ENCODE results near the gene DLG2.

DLG2 gene

DNA sequence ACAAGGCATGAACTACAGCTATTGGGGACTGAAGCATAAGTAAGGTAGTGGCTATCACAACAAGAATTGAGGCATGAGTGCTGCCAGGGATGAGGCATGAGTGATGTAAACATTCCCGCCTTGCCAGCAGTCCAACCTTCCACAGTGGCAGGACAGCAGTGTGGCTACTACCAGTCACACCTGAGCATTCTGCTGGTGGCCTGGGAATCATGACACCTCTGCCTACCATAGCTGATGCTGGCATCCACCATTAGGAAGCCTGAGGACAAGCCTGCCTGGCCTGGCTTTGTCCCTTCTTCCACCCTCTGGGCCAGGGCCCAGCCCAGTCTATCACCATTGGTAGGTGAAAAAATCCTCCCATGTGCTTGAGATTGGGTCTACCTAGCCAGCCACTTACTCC is 1628.2 kb downstream of the DLG2 start:
- no peak for DNase-seq (ENCODE audit: low spot score)

DNA sequence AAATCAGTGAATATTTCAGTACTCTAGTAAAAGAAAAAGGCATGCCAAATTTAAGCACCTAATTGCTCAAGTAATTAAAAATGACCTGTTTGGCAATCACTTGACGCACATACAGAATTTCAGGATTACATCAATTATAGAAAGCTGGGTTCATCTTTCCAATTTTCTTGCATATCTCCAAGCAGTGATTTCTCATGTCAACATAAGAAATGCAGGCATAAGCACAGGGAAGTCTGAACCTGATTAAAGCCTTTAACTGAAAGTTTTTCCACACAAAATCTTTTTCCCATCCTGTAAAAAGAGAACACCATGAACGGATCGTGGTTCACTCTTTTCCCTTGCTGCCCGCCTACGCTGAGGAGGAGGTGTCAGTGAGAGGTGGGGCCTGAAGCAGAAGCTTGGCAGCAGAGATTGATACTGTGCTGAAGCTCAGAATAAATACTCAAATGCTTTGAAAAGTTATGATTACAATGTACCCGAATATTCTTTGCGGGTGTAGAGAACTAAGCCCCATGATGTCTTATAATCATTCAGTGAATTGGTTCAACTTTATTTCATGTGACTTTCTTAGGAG is 1636.9 kb downstream of the DLG2 start:
- DNase-seq (ENCODE audit: low spot score): no peak

DNA sequence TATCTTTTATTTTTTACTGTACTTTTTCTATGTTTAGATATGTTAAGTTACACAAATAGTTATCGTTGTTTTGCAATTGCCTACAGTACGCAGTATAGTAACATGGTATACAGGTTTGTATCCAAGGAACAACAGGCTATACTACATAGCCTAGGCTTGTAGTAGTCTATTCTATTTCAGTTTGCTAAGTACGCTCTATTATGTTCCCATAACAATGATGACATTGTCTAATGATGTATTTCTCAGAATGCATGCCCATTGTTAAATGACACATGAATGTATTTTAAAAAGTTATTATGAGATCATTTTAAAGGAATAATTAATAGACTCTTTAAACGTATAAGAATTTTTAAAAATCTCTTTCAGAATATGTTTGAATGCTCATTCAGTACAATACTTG is 1644.3 kb downstream of the DLG2 start:
- DNase-seq (ENCODE audit: low spot score): no peak

DNA sequence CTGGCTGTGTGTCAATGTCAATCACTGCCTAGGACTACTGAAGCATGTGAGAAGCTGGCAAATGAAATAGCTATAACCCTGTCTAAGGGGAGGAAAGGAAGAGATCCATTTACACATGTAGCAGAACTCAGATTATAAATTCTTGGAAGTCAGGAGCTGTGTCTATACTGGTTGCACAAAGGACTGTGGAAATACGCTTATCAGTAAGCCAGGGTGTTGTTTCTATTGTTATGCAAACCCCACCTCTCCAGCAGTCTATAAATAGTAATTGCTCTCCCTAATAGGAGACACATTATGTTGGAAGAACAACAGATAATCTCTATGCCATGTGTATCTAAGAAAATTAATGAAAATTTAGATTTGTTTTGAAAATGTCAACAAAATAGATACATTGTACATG is 1647.6 kb downstream of the DLG2 start:
- no peak for DNase-seq (ENCODE audit: low spot score)

DNA sequence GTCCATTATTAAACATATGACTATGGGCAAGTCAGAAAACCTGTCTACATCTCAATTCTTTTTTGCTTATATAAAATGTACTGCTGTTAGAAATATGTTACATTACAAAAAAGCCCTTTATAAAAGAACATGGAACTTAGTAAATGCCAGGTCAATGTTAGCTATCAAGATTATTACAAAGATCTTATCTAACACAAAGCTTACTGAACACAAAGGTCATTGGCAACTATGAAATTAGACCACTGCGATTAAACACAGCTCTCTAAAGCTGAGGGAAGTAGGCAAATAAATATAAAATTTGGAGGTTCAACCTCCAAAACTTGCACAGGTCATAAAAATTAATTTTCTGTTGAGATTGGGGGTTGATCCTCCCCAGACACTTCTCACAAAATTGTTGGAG is 1648.2 kb downstream of the DLG2 start:
- no peak for DNase-seq (ENCODE audit: low spot score)

DNA sequence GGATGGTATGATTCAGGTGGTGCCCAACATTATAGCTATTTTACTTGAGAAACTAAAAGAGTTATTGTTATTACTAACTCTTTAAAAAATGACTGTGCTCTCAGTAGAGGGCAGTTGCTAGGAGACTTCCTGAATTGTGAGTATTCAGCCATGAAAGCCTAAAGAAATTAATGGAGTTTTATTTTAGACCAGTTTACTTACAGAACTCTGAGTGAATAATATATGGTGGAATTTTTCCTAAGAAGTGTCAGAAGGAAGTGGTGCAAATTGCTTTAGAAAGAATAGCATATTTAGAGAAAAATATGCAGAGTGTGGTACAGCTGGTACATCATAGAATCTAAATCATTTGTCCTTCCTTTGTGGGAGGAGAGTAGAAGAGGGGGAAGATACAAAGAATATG is 1651.1 kb downstream of the DLG2 start:
- DNase-seq (ENCODE audit: low spot score): no peak

DNA sequence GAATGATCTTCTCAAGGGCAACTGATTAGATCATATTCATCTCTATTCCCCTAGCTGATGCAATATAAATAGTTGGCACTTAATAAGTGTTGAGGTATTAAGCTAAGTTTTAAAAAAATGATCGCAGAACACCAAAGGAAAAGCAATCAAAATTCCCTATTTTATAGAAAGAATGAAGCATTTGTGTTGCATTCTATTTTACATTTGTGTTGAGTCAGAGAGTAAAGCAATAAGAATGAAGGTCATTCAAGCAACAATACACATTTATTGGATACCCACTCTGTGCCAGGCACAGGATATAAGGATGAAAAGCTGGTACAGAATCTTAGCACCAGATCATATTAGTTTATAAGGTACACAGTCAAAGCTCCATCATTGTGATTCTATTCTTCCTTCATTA is 1654.6 kb downstream of the DLG2 start:
- DNase-seq (ENCODE audit: low spot score): no peak

DNA sequence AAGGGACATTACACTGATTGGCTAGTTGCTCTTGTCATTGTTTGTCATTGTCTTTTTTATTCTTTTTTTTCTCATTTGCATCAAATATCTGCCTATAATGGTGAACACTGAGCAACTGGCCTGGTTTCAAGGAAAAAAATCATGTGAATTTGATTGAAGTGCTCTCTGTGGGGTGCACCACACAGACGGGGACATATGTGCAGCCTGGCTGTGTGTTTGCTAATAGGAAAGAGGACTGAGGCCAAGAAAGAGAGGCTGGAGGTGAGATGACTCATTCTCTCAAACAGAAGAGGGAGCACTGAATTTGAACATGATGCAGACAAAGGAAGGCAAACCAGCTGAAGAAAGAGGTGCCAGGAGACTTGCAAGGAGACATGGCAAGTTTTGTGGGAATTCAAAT is 1656.1 kb downstream of the DLG2 start:
- peak; percentile 5 for DNase-seq (ENCODE audit: low spot score)

DNA sequence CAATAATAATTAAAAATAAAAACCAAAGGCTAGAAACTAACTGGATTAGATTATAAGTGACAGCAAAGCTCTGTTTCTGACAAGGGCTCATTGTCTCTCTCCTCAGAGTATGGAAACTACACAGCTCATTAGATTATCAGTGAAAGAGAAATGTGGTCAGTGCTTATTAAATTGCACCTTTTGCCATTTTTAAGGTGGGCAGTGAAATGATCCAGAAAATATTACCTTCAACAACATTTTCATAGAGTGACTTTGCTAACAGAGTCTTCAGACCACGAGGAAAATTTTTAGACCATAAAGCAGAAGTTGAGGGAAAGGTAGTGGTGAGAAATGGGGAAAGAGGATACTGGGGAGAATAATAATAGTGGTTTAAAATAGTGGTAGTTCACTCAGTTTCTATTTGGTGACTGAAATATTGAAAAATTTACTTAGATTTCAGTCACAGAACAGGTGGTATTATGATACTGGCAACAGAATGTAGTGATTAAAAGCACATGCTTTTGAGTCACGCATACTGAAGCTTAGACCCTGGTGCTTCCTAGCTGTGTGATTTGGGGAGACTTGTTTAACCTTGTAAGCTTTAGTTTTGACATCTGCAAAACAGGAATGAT is 1657.0 kb downstream of the DLG2 start:
- no peak for DNase-seq (ENCODE audit: low spot score)

DNA sequence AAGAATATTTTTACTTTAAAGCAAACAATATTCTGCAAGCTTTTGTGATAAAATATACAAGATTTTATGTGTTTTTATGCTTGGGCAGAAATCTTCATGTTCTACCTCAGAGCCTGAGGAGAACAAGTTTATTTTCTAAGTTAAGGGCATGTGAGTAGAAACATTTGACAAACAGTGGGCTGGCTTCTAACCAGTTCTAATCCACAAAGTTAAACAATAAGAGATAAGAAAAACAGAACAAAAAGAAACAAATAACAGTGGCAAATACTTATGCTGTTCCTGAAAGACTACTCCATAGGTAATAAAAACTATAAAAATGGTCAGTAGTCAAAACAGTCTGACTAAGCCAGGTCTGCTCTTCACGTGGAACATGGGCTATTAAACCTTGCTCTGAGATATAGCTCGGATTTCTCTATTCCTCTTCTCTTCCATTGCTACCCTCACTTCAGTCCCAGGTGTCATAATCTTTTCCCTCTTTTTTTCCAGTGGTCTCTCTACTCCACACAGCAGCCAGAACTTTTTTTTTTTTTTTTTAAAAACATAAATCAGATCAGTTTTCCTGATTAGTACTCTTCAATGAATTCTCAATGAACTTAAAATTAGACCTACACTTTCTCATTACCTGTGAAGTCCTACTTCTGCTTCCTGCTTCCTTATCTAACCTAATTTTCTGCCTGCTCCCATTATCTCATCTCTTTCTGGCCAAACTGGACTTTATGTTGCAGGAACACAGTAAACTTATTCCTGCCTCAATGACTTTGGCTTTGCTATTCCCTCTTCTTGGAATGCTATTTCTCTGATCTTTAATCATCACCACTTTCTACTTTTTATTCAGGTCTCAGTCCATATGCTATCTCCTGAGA is 1669.9 kb downstream of the DLG2 start:
- no peak for DNase-seq (ENCODE audit: low spot score)

DNA sequence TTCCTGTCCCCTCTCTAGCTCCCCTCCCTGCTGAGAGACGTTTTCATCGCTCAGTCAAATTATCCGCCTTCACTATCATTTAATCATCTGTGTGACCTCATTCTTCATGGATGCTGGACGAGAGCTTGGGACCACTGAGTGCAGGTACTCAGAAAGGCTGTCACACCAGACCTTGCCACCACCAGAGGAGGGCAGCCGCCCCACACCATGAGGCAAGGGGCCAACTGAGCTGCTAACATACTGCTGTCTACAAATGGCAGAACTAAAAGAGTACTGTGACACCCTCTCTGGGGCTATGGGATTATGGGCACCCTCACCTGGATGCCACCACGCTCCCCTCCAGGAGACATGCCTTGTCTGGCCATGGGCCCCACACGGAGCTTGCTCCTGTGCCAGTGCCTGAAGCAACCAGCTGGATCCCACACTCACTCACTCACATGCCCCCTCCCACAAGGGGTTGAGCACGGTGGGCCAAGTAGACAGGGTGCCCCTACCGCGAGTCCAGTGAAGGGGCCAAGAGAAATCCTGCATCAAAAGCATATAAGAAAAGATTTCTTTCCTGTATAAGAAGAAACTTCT is 1670.9 kb downstream of the DLG2 start:
- no peak for DNase-seq (ENCODE audit: low spot score)

DNA sequence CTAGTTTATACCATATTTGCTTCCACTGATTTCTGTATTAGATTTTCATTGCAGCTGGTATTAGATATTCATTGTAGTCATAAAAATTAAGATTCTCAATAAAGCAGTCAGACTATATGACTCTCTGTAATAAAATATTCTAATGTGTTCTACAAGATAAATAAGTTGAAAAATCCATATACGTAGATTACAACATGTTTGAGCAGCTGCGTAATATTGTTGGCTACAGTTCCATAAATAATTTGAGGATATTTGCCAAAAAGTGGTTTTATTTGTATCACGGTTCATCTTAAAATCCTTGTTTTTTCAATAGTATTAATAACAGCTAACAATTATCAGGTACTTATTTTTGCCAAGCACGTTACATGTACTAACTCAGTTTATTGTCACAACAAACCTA is 1672.4 kb downstream of the DLG2 start:
- DNase-seq (ENCODE audit: low spot score): no peak

DNA sequence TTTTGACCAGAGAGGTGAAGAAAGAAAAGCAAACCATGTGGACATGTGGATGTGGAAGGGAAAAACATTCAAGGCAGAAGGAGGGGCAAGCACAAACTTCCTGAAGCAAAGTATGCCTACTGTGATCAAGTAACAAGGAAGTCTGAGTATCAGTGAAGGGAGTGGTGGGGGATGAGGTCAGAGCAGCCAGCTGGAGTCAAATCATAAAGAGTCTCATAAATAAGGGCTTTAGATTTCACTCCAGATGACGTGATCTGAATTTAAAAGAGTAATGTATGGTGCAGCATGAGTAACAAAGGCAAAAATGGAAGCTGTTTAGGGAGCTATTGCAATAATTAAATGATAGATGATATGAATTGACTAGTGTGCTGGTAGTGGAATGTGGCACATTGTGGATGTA is 1675.6 kb downstream of the DLG2 start:
- DNase-seq (ENCODE audit: low spot score): no peak

DNA sequence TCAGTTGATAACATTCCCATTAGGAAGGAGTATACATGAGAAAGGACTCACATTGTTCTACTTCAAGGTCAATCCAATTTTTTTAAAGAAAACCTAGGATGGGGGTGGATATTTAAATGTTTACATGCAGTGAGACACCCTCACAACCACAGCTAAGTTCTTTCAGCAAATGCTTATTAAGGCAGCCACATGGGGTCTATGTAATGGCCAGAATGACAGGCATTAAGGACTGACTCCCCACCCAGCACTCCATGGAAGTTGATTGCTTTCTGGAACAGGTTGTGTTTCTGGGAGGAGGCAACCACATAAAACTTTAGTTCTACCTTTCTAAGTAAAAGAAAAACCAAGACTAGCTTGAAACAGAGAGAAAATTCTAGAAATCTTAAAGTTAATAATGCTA is 1678.9 kb downstream of the DLG2 start:
- no peak for DNase-seq (ENCODE audit: low spot score)

DNA sequence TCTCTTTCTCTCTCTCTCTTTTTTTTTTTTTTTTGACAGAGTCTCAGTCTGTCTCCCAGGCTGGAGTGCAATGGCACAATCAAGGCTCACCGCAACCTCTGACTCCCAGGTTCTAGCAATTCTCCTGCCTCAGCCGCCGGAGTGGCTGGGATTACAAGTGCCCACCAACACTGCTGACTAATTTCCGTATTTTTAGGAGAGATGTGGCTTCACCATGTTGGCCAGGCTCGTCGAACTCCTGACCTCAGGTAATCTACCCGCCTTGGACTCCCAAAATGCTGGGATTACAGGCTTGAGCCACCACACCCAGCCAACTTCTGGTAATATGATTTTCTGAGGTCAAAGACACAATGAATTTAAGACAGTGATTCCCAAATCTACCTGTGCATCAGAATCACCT is 1681.2 kb downstream of the DLG2 start:
- DNase-seq (ENCODE audit: low spot score): no peak

DNA sequence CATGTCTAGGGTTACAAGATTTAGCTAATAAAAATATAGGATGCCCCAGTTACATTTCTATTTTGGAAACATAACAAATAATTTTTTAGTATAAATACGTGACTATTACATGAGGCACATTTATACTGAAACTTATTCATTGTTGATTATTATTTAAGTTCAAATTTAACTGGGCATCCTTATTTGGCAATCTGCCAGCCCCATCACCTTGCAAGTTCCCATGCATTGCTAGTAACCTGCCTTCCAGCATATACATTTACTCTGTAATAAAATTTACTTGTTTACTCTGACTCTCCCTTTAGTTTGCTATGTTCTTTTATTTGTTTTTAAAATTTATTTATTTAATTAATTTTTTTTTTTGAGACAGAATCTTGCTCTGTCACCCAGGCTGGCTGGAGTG is 1686.1 kb downstream of the DLG2 start:
- DNase-seq (ENCODE audit: low spot score): no peak

DNA sequence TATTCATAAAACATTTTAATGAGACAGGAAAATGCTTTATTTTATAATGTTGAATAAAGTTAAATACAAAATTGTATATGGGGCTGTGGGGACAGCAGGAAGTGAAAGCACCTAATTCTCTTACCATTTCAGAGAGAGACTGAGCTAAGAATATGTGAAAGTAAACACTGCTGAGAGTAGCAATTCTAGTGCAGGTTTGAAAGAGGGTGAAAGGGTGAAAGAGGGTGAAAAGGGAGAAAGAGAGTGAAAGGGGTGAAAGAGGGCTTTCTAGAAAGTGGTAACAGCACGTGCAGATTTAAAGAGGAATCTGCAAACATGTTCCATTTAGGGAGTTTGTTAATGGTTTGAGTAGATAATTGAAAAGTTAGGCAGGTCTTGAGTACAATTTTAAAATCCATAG is 1689.0 kb downstream of the DLG2 start:
- DNase-seq (ENCODE audit: low spot score): no peak

DNA sequence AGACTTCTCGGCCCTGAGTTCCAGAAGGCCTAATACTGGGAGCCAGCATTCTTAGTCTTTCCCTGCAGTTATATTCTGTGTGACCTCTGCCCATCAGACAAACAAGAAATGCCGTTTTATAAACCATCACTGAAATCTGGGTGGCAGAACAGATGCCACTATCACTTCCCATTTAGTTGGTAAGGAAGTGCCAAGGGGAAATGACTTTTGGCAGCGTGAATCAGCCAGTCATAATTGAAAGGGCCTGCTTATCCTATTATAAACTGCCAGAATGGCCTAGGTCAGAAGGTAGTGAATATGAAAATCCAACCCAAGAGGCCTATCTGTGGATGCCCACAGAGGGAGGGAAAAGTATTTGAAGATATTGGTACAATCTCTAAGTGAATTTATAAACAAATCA is 1694.1 kb downstream of the DLG2 start:
- DNase-seq (ENCODE audit: low spot score): no peak

DNA sequence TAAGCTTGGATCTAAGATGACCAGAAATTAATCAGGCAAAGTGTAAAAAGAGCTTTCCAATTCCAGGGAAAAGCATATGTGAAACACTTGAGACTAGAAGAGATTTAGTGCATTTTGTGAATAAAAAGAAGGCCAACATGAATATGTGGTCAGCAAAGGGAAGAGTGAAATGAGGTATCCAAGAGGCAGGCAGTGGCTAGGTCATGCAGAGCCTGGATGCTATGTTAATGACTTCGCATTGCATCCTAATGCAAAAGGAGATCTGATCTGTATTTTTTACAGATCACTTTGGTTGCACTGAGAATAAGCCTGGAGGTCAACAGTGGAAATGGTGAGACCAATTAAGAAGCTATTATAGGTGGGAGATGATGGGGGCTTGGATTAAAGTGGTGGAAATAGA is 1699.7 kb downstream of the DLG2 start:
- DNase-seq (ENCODE audit: low spot score): no peak

DNA sequence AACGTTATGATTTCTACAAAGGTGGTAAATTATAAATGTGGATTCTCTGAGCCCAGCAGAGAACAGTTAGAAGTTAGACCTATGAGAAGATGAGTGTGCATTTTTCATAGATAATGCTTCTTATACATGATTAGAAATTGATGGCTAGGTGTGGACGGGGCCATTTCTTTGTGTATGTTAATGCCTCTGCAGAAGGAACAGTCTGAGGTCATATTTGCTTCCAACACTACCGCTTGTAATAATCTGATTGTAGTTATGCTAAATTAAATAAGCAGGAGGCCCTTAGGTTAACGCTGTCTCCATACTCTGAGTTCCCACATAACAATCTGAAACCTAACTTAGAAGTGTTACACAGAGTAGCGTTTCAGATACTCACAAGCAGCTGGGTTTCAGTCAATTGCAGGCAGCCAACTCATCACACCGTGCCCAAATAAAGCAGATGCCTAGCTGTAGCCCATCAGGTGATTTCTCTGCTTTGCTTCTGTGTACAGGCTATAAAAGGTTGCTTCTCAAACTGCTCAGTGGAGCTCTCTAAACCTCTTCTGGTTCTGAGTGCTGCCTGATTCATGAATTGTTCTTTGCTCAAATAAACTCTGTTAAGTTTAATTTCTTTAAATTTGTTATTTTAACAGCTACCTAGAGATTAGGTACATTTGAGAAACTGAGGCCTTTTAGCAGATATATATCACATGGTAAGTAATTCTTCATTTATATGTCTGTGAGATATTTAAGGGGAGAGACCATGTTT is 1702.2 kb downstream of the DLG2 start:
- DNase-seq (ENCODE audit: low spot score): no peak

DNA sequence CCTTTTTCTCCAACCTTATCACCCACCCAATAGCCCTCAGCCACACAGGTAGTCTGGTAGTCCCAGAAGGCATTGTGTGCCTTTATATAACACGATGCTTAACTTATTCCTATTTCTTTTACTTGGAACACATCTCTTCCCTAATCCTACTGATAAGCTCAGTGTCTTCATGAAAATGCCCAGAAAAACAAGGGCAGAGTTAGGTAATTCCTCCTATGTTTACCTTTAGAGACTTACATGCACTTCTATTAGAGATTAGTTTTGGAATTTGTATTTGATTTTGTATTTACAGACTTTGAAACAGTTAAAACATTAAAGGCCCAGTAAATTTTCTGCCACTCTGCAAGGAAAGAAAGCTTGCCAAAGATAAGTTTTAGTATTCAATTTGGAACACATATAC is 1703.2 kb downstream of the DLG2 start:
- DNase-seq (ENCODE audit: low spot score): no peak

DNA sequence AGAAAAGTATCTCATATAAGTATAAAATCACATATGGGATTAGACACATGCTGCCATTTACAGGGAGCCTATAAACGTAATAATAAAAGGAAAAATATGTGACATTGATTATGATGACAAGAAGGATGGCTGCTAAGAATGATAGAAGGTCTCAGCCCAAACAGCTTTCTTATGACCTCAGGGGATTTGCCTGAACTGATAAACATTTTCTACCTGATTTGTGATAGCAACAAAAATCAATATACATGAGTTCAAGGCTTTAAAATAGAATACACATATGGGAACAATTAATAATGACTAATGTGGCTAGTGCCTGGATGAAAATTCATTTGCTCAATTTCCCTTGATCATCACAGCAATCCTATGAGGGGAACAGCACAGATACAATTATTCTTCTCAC is 1704.2 kb downstream of the DLG2 start:
- no peak for DNase-seq (ENCODE audit: low spot score)

DNA sequence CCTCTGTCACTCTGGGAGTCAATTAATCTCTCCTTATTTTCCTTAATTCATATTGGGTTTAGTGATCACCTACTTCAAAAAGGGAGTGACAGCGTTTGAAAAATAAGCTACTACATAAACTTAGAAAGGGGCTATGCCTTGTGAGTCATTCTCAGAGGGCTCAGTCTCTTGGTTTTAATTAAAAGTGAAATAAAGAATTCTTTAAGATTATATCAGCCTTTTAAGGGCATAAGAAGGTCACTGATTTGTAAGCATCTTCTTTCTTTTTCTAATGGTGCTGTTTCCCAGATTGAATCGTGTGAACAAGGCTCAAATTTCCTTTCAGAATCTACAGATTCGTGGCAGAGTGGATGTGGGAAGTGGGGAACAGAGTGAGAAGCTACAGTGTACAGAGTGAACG is 1704.8 kb downstream of the DLG2 start:
- no peak for DNase-seq (ENCODE audit: low spot score)
